Activated effector memory CD4-positive, alpha-beta T cell treated with Interleukin-2 at 50 U/mL for 16 hours (primary cell): ENCODE measurements around the gene SEMA3C.

Source experiments
- DNase-seq: peaks from one replicate; pipeline ENCODE4 v3.0.0-alpha.2; 2020

The SEMA3C gene

DNA sequence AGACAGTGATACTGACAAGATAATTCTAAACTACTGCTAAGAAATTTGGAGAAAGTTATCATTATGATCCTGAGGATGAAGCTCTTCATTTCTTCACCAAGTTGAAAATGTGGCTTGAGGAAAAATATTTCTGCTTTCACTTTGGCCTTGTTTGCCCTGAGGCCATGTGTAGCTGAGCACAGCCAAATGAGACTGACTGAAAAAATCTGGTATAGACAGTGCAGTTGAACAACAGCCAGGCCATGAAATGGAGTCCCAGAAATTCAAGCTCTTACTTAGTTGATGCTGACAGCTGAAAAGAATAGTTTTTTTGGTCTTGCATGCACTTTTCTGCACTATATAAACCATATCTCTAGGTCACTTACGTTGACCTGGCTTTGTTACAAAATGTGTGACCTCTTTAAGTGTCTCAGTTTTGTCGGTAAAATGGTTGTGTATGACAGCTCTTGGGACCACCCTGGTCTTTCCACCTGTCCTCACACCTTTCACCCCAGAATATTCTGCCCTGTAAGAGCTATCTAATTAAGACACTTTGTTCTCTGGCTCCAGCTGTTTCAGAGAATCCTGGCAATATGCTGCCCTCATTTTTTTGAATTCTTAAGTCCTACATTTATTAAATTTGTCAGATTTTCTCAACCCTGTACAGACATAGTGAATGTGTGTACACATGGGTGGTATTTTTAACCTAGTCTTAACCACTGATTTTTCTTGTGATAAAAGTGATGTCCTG is 189.1 kb downstream of the SEMA3C start:
- DNase-seq, result no peak

DNA sequence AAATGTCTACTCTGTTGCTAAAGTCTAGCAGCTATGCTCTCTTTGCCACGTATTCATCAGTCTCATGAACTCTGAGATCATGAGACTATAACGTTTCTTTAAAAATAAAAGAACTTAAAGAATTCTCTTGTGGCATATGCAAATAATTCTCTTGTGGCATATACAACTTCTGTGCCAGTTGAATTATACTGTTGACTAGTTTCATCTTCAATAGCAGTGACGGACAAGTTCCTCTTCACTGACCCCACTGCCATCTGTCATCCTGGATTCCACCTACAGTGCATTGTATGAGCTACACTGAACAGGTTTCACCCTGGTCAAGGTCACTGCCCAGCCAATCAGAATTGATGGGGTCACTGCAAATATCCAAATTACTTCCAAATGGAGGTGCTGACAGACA is 192.2 kb downstream of the SEMA3C start:
- no peak for DNase-seq

DNA sequence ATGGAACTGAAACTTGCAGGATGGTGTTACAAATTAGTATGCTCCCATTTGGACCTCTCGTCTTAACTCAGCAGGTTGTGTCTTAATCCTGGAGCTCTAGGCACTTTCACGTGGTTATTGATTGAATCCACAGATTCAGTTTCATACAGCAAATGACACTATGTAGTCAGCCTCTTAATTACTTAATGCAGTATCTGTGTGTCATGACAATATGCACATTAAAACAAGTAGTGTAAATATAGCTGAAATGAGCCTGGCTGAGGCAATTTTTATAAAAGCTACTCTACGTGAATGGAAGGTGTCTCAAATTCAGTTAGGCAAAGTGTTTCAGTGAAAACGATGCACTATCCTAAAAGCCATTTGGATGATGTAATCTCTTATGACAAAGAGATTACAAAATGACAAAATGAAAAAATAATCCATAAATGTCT is 193.7 kb downstream of the SEMA3C start:
- no peak for DNase-seq

DNA sequence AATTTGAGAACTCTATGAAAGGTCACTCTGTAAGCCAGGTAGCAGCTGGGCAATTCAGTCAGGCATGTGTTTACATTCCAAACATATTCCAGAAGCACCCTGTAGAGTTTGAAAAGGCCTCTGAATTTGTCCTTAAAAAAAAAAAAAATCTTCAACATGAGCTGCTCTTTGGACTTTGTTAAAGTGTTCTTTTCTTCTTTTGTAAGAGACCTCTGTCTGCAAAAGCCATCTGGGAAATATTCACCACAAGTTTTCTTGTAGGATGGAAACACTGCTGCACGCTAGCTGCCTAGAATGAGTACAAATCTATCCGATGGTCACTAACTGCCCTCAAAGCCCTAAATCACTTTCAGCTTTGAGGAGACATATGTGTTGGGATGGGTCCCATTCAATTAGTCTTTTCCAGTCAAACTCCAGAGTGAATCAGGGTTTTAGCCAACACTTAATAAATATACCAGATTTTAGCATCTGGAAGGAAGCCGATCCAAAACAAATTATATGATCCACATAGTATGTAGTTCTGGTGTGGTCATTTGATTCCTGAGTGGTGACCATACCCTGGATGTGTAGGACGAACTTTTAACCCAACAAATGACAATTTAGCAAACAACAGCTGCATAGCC is 194.5 kb downstream of the SEMA3C start:
- no peak for DNase-seq

DNA sequence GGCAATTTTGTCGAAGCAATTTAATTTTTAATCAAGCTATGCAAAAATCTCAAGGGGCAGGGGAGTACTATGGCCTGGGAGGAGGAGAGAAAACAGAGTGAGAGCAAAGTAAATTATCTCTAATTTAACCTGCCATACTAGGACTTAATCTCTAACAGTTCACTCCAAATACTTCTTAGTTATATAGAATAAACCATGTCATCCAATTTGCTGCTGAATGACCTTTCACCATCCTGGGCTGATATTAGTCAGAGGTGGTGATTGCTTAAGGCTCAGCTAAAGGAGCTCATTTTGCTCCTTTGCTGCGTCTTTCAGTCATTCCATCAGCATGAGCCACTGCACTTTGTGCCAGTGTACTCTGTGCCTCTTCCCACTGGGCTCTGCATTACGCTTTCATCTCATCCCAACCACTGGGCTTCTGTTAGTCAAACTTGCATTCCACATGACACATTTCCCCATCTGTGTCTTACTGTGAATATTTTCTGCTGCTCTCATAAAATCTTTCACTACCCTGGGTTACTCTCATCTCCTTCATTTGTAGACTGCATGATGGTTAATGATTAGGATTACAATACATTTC is 196.1 kb downstream of the SEMA3C start:
- no peak for DNase-seq

DNA sequence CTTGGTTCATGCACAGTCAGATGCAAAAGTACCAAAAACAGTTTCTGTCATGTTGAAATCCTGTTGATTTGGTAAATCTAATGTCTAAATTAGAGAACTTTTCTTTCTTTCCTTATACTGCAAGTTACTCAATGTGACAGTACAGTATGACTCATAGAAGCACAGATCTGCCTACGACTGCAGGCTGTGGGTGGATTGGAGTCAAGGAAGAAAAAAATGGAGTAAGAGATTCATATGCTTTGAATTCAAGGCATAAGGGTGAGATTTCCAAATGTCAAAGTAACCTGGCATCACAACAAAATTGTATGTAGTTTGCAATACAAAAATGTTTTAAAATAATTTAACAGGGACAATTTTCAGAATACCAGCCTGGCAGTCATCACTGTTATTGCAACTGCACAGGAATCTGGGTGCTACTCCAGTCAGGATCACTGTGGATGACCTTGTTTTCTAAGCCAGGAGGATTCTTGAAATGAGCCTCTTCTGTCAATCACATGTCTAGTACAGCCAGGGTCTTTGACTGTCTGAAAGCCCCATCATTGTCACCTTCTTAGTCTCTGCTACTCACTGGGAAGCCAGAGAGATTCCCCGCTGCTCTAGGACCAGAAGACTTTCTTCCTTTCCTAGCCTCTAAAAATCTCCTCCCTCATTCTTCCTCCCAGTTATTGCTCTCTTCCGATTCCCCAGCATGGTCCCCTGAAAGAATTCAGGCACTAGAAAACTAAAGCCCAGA is 196.8 kb downstream of the SEMA3C start:
- no peak for DNase-seq

DNA sequence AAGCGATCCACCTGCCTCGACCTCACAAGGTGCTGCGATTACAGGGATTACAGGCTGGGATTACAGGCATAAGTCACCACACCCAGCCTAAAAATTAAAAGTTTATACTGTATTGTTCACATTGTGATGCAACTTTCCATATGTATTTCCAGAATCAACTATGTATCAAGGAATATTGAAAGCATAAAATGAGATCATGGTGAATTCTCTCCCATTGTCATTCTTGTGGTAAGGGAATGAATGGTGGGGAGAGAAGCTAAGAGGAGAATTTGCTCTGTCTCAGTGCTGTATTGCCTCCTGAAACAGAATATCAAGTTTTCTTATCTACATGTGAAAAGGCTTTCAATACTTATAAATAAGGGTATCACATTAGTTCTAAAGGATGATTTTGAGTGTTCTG is 198.7 kb downstream of the SEMA3C start:
- DNase-seq, result no peak

DNA sequence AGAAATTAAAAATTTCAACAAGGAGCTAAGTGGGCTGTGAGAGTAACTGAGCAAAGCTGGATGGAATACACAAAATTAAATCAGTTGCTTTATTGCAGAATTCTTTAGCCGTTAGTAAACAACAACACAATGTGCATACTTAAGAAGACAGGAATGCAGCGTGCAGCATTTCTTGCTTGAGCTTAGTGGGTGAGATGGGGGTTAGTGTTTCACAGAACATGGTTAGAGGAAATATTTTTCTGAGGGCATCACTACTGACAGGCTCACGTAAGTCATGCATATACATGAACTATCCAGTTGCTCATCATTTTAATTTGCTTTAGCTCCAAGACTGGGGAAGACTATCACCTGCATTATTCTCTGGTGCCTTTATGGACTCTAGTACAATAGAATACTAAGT is 199.6 kb downstream of the SEMA3C start:
- no peak for DNase-seq

DNA sequence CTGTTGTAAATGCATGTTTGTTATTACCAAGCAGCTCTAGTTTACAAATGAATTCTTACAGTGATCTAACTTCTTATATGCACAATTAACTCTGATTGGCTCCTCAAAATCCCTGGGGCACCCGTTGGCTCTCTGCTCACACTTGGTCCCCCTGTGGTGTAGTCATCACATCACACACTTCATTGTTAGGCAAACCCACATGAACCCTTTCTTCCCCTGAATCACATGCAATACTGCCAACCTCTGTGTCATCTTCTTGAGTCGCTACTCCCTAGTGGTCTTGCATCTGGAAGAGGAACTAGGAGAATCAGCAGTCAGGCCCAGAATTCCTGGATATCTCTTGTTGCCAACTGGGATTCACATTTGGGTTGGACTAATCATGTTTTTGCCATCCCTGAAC is 207.3 kb downstream of the SEMA3C start:
- no peak for DNase-seq

DNA sequence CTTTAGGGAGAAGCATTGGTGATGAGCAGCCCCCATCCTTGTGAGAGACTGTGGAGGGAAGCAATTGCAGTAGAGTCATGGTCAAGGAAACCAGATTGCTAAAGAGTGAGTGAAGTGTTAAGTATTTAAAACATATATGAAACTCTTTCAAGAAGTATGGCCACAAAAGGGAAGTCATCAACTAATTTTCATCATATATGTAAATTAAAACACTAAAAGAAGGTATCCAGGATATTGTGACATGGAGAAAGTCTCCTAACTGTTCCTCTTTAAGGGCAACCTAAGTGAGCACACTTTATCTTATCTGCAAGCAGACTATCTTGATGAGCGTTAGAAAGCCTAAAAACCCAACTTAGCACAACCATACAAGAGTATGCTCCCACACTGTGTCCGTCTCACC is 210.7 kb downstream of the SEMA3C start:
- no peak for DNase-seq

DNA sequence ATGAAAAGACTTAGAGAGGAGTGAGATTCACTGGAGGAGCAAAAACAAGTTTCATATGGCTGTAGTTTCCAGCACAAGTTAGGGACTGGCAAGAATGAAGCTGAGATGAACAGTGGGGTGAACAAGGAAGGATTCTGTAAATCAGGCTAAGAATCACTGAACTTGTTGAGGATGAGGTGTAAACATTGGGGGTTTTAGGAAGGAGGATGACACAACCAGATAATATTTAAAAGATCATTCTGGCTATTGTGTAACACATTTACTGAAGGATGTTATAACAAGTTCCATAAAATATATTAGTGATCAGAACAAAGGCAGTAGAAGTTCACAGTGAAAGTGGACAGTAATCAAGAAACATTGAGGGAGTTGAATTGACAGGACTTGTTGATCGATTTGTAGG is 211.5 kb downstream of the SEMA3C start:
- DNase-seq, result no peak

DNA sequence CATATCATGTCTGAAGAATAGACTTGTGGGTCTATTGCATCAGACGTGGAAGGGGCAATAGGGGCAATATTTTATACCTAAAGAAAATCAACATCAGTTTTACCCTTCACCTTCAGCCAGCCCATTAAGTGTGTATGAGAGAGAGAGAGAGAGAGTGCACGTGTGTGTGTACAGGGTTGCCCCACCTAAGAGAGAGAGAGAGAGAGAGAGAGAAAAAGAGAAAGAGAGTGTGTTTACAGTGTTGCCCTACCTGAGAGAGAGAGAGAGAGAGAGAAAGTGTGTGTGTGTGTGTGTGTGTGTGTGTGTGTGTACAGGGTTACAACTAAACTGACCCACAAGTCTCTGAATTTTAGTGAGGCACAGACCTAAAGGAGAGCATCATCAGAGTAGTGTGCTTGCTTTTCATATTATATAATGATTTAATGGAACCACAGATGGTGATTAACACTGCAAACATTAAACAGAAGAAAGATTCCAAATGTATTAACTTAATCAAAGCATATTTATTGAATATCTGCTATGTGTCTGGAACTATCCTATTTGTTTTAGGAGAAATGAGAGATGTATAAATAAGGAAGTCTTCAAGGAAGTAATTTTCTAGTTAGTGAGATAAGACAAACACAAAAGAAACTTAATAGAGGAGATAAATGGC is 213.6 kb downstream of the SEMA3C start:
- DNase-seq, result no peak

DNA sequence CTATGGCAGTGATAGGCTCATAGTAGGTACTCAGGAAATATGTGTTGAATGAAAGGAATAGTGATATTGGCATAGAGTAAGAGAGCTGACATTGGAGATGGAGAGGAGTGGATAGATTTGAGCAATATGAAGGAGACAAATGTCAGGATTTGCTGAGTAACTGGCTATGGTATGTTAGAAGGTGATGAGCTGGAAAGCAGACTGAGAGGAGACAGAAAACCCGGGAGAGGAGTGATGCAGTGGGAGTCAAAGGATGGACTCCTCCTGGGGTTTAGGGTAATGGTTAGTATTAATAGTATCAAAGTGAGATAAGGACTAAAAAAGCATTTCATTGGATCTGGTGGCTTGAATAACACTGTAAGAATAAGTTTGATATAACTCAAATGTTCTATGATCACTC is 215.6 kb downstream of the SEMA3C start:
- DNase-seq, result no peak

DNA sequence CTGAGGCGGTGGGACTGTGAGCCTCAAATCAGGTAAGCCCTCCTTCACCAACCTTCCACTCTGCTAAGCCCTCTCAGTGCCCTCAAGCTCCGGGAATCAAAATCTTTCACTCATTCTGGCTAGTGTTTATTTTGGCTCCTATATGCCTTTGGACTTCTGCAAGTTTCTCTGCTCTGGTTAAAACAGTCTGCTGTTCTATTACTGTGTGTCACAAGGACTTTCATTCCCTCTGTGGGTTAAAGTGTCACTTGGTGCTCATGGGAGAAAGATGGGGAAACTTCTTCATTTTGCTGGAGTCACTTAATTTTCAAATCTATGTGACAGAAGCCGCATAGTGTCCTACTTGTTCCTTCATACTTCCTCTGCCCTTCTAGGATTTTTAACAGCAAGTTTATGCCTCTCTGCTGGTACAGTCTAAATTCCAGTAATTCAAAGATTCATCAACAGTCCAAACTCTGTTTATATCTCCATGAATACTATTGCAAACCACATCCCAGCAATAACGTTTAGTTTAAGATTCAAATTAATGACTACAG is 219.1 kb downstream of the SEMA3C start:
- no peak for DNase-seq

DNA sequence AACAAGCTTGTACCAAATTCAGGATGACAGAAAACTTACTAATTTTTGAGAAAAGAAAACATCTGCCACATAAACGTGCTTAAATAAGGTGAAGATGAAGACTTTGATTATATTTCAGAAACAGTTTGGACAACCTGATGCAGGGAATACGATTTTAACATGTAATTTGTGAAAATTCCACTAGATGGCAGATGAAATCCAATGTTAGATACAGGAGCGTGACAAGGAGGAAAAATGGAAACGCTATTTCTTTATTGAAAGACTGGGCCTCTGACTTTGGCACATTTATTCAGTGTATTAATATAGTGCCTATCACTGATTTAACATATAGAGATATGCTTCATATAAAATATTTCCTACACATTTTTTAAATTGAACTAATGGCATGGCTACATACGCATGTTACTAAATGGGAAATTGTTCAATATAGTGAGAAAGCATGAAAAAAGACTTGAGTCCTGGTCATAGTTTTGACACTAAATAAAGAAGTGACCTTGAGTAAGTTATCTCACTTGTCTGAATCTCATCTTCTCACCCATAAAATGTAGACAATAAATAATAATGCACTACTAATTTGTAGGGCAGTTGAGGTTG is 219.7 kb downstream of the SEMA3C start:
- DNase-seq, result no peak
